GM12891 (cell line): ENCODE measurements around the gene MRPS11.
A peak's percentile ranks its signal among the peaks of the same experiment; 100 is the strongest.

Source experiments
- DNase-seq: peaks from one replicate; pipeline ENCODE4 v3.0.0; 2011; ENCODE audit warnings: low spot score; ENCODE audit not compliant: insufficient read length
- FAIRE-seq: peaks from 2 replicates; lab custom pipeline; 2011; peaks lifted over from hg19 to GRCh38; lab: Jason Lieb, UNC
- PAX5 ChIP-seq: IDR thresholded peaks from 2 replicates; pipeline ENCODE4 v1.6.1; 2011; ENCODE audit warnings: low read length, moderate library complexity, mild to moderate bottlenecking; ENCODE audit not compliant: insufficient read depth, severe bottlenecking
- POLR2A ChIP-seq: IDR thresholded peaks from 2 replicates; pipeline ENCODE4 v1.6.1; 2011; ENCODE audit warnings: low read depth, low read length, control low read depth
- POLR2AphosphoS5 ChIP-seq: IDR thresholded peaks from 2 replicates; pipeline ENCODE4 v1.6.1; 2011; ENCODE audit warnings: low read depth, low read length, control low read depth
- POU2F2 ChIP-seq: IDR thresholded peaks from 2 replicates; pipeline ENCODE4 v1.6.1; 2011; ENCODE audit warnings: low read depth, mild to moderate bottlenecking, control low read depth, low read length, moderate library complexity
- SPI1 ChIP-seq: IDR thresholded peaks from 2 replicates; pipeline ENCODE4 v1.6.1; 2011; ENCODE audit warnings: low read depth, low read length, control low read depth
- TAF1 ChIP-seq: IDR thresholded peaks from 2 replicates; pipeline ENCODE4 v1.6.1; 2011; ENCODE audit warnings: low read depth, low read length, control low read depth

The MRPS11 gene

DNA sequence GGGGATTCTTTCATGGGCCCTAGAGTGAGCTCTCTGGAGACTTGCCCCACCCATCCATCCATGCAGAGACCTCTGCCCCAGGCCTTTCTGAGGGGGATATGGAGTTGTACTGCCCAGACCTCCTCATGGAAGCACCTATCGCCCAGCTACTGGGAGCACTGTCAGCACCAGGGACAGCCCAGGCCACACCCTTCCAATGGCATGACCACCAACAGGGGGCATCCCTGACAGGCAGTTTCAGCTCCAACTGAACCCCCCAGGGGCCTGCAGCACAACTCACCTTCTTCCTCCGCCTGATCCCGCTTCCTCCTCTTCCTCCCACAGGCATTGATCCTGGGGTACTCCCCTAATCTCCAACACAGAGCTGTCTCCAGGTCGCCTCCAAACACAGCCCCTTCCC, 21.8 kb downstream of the MRPS11 start:
- no peak for FAIRE-seq
- DNase-seq: no peak

DNA sequence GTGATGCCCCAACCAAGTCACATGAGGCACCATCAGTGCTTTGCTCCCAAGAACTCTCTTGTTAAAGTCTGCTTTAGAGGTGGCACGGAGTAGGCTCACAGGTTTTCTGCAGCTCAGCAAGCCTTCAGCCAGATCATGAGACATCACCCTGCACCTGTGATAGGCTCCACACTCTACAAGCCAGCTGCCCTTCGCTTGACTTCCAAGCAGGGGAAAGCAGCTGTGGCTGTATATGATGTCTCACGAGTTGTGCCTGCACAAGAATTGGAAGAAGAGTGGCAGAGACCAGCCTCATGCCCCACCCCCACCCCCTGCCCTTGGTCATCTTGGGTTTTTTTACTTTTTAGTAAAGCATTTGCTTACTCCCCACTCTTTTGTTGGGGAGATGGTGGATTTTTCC, 22.5 kb downstream of the MRPS11 start:
- DNase-seq: no peak
- FAIRE-seq: no peak
- no peak for TF ChIP-seq POLR2A
- no peak for TF ChIP-seq TAF1
- no peak for TF ChIP-seq POLR2AphosphoS5
- no peak for TF ChIP-seq POU2F2
- no peak for TF ChIP-seq PAX5
- TF ChIP-seq SPI1: no peak

More for the DNA sequence above, 21.8 kb downstream of the MRPS11 start:
- TF ChIP-seq TAF1 (no peak), SPI1 (no peak), POU2F2 (no peak), POLR2A (no peak), PAX5 (no peak), POLR2AphosphoS5 (no peak)

DNA sequence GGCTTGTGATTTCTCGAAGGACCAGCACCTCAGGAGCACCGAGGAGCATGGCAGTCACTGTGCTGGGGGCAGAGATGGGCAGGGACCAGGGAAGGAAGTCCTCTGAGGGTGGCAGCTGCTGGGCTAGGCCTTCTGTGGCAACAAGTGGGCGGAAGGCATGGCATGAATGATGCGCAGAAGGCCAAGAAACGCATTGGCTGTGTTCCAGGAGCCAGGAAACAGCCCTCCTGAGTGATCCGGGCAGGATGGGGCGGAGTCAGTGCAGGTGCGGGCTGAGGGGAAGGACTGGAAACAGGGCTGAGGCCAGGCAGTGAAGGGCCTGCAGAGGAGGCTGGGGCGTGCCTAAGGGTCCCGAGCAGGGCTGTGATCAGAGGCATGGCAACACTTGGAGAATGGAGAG, 23.6 kb downstream of the MRPS11 start:
- no peak for DNase-seq
- TF ChIP-seq TAF1 (no peak), POU2F2 (no peak), POLR2A (no peak)
- no peak for FAIRE-seq

DNA sequence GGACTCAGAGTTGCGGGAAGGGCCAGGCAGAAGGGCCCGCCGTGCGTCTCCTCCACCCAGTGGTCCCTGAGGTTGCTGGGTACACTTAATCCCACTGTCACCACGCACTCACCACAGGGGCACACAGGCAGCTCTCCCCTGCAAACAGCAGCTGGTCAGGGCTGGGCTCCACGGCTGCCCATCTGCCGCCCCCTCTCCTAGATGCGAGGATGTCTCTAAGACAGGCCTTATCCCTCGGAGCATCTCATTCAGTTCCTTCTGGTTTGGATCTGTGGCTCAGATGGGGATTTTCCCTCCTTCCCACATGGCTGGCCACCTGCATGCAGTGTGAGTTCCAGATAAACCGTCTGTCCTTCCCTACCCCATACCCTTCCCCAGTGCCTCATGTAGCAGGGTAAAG, 26.3 kb downstream of the MRPS11 start:
- DNase-seq: no peak
- TF ChIP-seq POLR2A (no peak), POU2F2 (no peak), SPI1 (no peak), TAF1 (no peak), PAX5 (no peak), POLR2AphosphoS5 (no peak)
- no peak for FAIRE-seq

DNA sequence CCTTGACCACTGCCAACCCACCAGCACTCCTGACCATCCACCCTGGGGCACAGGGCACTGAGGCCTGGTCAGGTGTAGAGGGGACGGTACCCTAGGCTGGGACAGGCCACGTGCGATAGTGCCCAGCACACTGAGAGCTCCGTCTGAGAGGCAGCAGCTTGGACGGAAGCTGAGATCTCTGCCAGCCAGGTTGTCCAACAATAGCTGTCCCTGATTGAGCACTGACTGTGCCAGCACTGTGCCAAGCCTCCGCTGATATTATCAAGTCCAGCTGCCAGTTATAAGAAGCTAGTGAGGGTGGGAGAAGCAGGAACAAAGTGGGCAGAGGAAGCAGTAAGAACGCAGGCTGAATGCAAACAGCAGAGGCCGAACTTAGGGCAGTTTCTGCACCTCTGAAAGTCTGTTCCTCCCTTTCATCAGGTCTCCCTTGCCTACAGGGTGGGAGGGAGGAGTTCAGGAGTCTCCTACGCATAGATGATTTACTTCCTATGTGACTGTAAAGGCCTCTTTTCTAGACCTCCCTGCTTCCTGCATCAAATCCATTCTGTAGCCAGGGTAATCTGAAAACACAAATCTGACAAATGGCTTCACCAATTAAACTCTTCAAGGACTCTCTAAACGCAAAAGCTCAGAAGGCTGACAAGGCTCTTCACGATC, 29.7 kb downstream of the MRPS11 start:
- FAIRE-seq (no peak), DNase-seq (no peak)
- no peak for TF ChIP-seq TAF1
- TF ChIP-seq POLR2AphosphoS5: no peak

DNA sequence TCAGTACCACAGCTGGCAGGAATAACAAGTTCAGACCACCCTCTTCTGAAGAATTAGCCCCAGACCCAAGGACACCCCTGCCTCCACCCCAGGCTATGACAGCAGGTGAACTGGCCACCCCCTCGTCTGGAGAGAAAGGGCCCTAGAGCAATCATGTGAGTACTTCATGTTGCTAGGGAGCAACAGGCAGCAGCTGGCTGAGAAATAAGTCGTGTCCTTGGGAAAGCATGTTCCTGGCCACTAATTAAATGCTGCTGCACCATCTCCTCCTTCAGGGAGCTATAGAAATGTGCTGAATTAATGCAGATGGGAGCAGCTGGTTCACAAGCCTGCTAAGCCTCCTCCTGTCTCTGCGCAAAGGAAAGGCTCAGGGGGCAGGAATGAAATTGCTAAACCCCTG, 31.5 kb downstream of the MRPS11 start:
- DNase-seq (no peak), FAIRE-seq (no peak)
- TF ChIP-seq POLR2AphosphoS5: no peak
- TF ChIP-seq TAF1: no peak
- TF ChIP-seq POU2F2: no peak
- TF ChIP-seq PAX5: no peak
- no peak for TF ChIP-seq SPI1
- TF ChIP-seq POLR2A: no peak

DNA sequence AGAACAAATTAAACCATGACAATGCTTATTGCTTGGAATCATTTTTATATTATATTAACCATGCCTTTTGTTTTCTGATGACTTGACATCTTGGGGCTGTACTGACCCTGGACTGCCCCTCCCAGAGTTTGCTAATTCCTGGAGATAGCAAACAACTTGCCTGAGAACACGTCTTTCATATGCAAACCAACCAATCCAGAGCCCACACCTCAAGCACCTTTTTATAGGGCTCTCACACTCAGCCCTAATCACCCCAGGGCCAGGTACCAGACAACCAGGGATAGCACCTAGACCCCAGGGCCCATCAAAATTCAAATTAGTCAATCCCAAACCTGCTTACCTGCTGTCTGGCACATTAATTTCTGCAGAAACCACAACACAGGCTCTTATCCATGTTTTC, 36.9 kb downstream of the MRPS11 start:
- no peak for FAIRE-seq
- TF ChIP-seq POLR2AphosphoS5 (no peak), POLR2A (no peak), SPI1 (no peak), POU2F2 (no peak), TAF1 (no peak), PAX5 (no peak)
- DNase-seq: no peak

DNA sequence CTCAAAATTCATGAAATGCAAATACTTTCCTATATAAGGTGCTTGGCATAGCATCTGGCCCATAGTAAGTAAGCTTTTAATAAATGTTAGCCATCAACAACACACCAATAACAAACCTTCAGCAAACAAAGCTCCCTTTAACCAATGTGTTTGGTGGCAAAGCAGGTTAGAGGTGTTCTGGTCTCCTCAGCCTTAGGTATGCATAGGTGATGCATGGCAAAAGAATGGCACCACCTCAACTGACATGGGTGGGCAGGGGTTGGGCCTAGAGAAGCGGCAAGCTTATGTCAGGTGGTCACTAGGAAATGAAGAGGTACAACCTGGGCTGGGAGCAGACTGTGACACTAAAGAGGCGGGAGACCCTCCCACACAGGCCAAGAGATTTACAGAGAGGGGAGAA, 38.2 kb downstream of the MRPS11 start:
- DNase-seq (no peak), FAIRE-seq (no peak)
- no peak for TF ChIP-seq POLR2AphosphoS5
- TF ChIP-seq POLR2A: no peak
- TF ChIP-seq POU2F2: no peak
- TF ChIP-seq SPI1: no peak
- TF ChIP-seq PAX5: no peak
- no peak for TF ChIP-seq TAF1

DNA sequence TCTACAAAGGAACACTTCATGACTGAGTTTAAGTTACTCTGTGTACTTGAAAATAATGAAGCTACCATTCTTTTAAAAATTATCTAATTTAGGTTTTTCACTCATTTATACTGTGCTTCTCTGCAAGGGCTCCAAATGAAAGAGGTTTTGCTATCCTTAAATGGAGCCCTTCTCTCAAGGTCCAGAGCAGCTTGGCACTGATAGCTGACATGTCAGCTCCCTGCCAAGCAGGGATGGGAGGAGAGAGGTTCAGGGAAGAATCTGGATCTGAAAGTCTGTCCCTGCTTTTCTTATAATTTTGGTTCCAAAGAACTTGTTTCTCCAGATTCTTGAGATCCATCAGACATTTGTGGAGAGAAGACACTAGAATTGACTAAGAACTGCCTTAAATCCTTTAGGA, 39.1 kb downstream of the MRPS11 start:
- TF ChIP-seq POLR2AphosphoS5 (no peak), SPI1 (no peak), TAF1 (no peak), POLR2A (no peak), PAX5 (no peak), POU2F2 (no peak)

DNA sequence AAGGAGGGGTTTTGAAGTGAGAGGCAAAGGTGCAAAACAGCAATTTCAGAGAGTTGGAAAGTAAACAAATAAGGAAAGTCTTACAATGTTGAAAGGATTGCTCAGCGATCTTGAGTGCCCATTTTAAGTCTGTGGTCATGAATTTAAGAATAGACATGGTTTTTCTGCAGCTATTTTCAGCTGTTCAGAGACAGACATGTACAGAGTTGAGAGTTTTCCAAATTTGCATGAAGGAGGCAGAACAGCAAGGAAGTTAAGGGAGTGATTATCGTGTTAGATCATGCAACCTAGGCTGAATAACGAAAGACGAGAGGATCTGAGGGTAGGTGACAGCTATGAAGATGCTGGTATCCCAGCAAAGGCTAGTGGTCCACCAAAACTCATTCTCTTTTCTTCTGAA, 41.8 kb downstream of the MRPS11 start:
- TF ChIP-seq POLR2AphosphoS5: no peak
- TF ChIP-seq SPI1: no peak
- no peak for TF ChIP-seq POU2F2
- no peak for TF ChIP-seq POLR2A
- no peak for TF ChIP-seq PAX5
- no peak for TF ChIP-seq TAF1
- FAIRE-seq: peak; percentile 33
- no peak for DNase-seq

More for the DNA sequence above, 39.1 kb downstream of the MRPS11 start:
- DNase-seq (no peak), FAIRE-seq (no peak)
